Upper lobe of right lung (tissue), 1 donor: ENCODE data around the gene NFKBIL1. TPM values are rescaled to one million over a fixed set of nuclear protein-coding genes. Genes with fewer than 3 reads are reported as not detected.
A peak's percentile ranks its signal among the peaks of the same experiment; 100 is the strongest.

ENCODE experiments used
- ATAC-seq: fragments of 200-7000 bp; cut with Tn5 transposase; one replicate; pipeline ENCODE4 v1.9.1; 2020; ENCODE audit warnings: mild to moderate bottlenecking, moderate library complexity
- DNase-seq: peaks from one replicate; pipeline ENCODE4 v3.0.0-alpha.2; 2020
- H3K27ac ChIP-seq: fragments of 200-600 bp; one replicate; pipeline ENCODE4 v1.8.0; 2022
- H3K27me3 ChIP-seq: fragments of 200-600 bp; one replicate; pipeline ENCODE4 v1.8.0; 2022; ENCODE audit warnings: mild to moderate bottlenecking
- H3K36me3 ChIP-seq: fragments of 200-600 bp; one replicate; pipeline ENCODE4 v1.8.0; 2022
- H3K4me1 ChIP-seq: fragments of 200-600 bp; one replicate; pipeline ENCODE4 v1.8.0; 2022
- H3K4me3 ChIP-seq: fragments of 200-600 bp; one replicate; pipeline ENCODE4 v1.8.0; 2022; ENCODE audit warnings: mild to moderate bottlenecking
- H3K9me3 ChIP-seq: fragments of 200-600 bp; one replicate; pipeline ENCODE4 v1.8.0; 2022
- intact Hi-C: fragments of 100-400 bp; cut with DNase I; formaldehyde crosslinking; loops from one replicate; pipeline ENCODE4 v1.11.0; 2022
- total RNA-seq: library from RNA; stranded (reverse); fragmentation: NEBNext Ultra II Directional; extraction: Animal tissue kit (Norgen Biotek cat#: 25700); gene quantifications from one replicate; pipeline ENCODE4 v1.2.1, GENCODE V29; 2021
- TF ChIP-seq, protein P1 (sequence below): fragments of 200-600 bp; IDR thresholded peaks from one replicate; pipeline ENCODE4 v1.8.0; 2022; ENCODE audit warnings: antibody characterized with exemption
- donor health status: DM: no; HTN: yes; CAD: no; lungs with severe emphysema.

The NFKBIL1 gene
- total RNA-seq, 1 donor from 2014 or later: 22.6 TPM

DNA sequence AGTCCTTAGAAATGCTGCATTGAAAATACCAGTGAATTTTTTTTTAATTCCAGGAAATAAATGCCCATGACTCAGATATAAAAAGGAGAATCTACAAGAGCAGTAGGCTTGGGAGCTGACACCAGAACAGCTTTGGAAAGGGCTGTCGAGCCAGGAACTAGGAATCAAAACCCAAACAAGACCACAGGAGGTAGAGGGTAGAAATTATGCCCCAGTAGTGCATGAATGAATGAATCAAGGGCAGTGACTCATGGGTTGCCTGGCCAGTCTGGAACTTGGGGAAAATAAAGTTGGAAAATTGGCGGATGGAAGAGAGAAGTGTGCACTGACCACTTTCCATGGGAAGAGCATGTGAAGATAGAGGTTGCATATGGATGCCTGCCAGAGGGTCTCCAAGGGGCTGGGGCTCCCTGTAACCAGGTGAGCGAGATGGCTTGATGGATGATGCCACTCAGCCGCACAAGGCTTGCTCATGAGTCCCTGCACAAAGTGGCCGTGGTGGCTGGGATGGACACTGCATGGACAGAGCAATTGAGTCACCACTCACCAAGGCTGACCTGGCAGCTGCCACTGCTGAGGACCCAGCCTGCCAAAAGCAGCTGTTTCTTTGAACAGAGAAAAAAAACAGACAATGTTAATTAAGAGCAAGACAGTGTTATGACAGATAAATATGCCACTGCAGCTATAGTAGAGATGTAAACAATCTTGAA is 33.8 kb upstream of the NFKBIL1 start:
- no peaks in the 10 kb centered on the region for H3K4me1 ChIP-seq
- H3K27me3 ChIP-seq: no peaks in the 10 kb centered on the region
- H3K36me3 ChIP-seq: peaks cover 13% of the 10 kb centered on the region
- TF ChIP-seq, protein P1, sequence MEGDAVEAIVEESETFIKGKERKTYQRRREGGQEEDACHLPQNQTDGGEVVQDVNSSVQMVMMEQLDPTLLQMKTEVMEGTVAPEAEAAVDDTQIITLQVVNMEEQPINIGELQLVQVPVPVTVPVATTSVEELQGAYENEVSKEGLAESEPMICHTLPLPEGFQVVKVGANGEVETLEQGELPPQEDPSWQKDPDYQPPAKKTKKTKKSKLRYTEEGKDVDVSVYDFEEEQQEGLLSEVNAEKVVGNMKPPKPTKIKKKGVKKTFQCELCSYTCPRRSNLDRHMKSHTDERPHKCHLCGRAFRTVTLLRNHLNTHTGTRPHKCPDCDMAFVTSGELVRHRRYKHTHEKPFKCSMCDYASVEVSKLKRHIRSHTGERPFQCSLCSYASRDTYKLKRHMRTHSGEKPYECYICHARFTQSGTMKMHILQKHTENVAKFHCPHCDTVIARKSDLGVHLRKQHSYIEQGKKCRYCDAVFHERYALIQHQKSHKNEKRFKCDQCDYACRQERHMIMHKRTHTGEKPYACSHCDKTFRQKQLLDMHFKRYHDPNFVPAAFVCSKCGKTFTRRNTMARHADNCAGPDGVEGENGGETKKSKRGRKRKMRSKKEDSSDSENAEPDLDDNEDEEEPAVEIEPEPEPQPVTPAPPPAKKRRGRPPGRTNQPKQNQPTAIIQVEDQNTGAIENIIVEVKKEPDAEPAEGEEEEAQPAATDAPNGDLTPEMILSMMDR: no peak
- DNase-seq (no peak), ATAC-seq (no peak)
- H3K9me3 ChIP-seq: no peaks in the 10 kb centered on the region
- no peak overlapping the region for H3K27ac ChIP-seq
- intact Hi-C loops: no loop called here
- H3K4me3 ChIP-seq: no peak overlapping the region

DNA sequence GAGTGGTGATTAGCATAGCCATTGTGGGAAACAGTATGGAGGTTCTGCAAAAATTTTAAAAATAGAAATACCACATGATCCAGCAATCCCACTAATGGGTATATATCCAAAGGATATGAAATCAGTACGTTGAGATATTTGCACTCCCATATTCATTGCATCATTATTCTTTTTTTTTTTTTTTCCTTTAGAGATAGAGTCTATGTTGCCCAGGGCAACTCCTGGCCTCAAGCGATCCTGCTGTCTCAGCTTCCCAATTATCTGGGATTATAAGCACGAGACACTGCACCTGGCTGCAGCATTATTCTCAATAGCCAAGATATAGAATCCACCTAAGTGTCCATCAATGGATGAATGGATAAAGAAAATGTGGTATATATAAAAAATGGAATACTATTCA is 25.6 kb upstream of the NFKBIL1 start:
- intact Hi-C loops: no loop called here
- H3K27ac ChIP-seq: no peak overlapping the region
- no peaks in the 10 kb centered on the region for H3K36me3 ChIP-seq
- no peak for DNase-seq
- ATAC-seq: no peak
- no peaks in the 10 kb centered on the region for H3K27me3 ChIP-seq
- peaks cover 6% of the 10 kb centered on the region for H3K4me1 ChIP-seq
- H3K4me3 ChIP-seq: no peak overlapping the region
- TF ChIP-seq, protein P1: no peak
- no peaks in the 10 kb centered on the region for H3K9me3 ChIP-seq

DNA sequence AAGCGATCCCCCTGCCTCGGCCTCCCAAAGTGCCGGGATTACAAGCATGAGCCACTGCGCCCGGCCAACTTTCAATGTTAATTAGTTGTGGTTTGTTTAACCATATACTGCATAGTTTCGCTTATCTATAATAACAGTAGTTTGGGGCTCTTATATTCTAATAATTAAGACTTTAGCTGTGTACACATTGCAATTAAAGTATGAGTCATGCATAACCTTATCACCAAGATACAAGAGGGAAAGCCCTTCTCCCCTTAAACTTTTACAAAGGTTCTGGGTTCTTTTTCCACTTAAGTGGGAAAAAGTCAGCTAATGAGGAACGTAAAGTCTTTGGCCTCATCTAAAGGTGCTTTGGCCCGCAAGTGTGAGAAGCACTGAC is 21.9 kb upstream of the NFKBIL1 start:
- no peaks in the 10 kb centered on the region for H3K9me3 ChIP-seq
- no peak overlapping the region for H3K27ac ChIP-seq
- ATAC-seq (no peak), DNase-seq (no peak)
- TF ChIP-seq, protein P1: no peak
- no peak overlapping the region for H3K4me3 ChIP-seq
- H3K36me3 ChIP-seq: peaks cover 12% of the 10 kb centered on the region
- H3K4me1 ChIP-seq: peaks cover 7% of the 10 kb centered on the region
- no peaks in the 10 kb centered on the region for H3K27me3 ChIP-seq
- intact Hi-C loops: no loop called here

DNA sequence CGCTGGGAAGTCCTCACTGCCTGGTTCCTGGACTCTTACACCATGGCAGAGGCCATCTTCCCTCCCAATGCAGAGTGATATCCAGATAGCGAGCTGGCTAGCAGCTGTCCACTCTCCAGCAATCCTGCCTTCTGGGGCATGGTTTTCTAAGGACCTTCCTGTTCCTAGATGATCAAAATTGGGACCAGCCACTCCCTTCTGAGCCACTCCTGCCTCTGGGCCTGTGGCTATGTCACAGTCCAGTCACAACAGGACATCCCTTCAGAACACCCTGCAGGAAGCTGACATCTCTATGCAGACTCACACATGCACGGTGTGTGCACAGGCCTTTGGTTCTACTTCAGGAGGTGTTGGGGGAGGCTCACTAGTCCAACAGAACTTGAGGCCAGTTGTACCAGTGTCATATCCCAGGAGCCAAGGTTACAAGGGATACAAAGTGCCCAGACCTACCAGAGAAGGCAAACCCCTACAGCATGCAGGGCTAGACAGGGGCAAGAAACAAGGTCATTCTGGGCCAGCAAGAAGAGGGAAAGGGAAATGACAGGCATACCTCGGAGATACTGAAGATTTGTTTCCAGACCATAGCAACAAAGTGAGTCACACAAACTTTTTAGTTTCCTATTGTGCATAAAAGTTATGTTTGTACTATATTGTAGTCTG is 21.3 kb upstream of the NFKBIL1 start:
- intact Hi-C loops: no loop called here
- ATAC-seq: peak; percentile 37
- no peaks in the 10 kb centered on the region for H3K9me3 ChIP-seq
- peaks cover 7% of the 10 kb centered on the region for H3K4me1 ChIP-seq
- peaks cover 17% of the 10 kb centered on the region for H3K36me3 ChIP-seq
- TF ChIP-seq, protein P1: no peak
- DNase-seq: no peak
- H3K27me3 ChIP-seq: no peaks in the 10 kb centered on the region
- H3K27ac ChIP-seq: peak overlapping the region; percentile 17
- no peak overlapping the region for H3K4me3 ChIP-seq

DNA sequence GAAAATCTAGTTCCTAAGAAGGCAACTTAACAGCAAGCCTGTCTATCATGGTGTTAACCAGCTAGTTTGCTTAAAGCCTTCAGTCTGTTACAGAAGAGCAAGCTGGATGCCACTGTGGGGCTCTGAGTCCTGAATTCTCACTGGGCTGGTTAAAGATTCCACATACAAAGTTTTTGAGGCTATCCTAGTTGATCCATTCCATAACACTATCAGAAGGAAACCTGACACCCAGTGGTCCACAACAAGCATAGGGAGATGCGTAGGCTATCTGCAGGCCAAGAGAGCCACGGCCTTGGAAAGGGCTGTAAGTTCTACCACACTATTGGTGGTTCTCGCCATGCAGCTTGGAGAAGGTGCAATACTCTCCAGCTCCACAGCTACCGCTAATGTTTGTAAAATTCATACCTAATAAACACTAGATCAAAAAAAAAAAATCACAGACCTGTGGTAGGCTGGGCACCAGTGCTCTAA is 19.1 kb upstream of the NFKBIL1 start:
- Histone ChIP-seq H3K4me1 (peaks cover 7% of the 10 kb centered on the region), H3K27me3 (no peaks in the 10 kb centered on the region), H3K36me3 (peaks cover 40% of the 10 kb centered on the region), H3K4me3 (no peak overlapping the region), H3K9me3 (no peaks in the 10 kb centered on the region), H3K27ac (no peak overlapping the region)
- ATAC-seq (no peak), DNase-seq (no peak)
- intact Hi-C loops: no loop called here
- TF ChIP-seq, protein P1: no peak
